Activated CD4-positive, CD25-positive, alpha-beta regulatory T cell treated with anti-CD3 and anti-CD28 coated beads, Interleukin-2, amount 50 U/mL, for 24 hours (primary cell): ENCODE measurements around the gene VPS13C.
"Not testable (repeated sequence)": the region's sequence is repeated elsewhere in the genome, so short reads cannot be mapped to it uniquely, and the experiment has no call there.

Experiments
- ATAC-seq, 2 donors: fragments of 150-1000 bp; cut with Tn5 transposase; one replicate each; pipeline ENCODE4 v1.10.0; 2021; ENCODE audit warnings: mild to moderate bottlenecking in 1 of 2, moderate library complexity in 1 of 2

Gene VPS13C

DNA sequence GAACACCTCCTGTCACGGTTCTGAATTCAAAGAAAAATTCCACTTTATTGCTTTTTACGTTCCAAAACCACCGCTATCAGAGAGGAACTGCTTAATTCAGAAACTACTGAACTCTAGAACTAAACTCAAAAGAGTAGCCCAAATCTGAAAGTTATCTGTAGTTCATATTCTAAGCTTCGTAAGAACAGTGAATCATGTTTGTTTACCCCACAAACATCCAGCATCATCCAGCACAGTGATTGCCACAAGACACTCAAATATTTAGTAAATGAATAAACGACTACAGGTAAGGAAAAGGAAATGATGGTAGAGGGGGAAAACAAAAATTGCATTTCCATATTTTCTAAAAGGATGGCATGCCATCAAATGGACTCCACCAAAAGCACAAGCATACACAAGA lies 32.3 kb downstream of the VPS13C start:
- peak in 1 of 2 donors; percentile 58 for ATAC-seq

- no peak for ATAC-seq
These were observed 33.0 kb downstream of the VPS13C start for GRCh38 chr15:62027263-62027565.

DNA sequence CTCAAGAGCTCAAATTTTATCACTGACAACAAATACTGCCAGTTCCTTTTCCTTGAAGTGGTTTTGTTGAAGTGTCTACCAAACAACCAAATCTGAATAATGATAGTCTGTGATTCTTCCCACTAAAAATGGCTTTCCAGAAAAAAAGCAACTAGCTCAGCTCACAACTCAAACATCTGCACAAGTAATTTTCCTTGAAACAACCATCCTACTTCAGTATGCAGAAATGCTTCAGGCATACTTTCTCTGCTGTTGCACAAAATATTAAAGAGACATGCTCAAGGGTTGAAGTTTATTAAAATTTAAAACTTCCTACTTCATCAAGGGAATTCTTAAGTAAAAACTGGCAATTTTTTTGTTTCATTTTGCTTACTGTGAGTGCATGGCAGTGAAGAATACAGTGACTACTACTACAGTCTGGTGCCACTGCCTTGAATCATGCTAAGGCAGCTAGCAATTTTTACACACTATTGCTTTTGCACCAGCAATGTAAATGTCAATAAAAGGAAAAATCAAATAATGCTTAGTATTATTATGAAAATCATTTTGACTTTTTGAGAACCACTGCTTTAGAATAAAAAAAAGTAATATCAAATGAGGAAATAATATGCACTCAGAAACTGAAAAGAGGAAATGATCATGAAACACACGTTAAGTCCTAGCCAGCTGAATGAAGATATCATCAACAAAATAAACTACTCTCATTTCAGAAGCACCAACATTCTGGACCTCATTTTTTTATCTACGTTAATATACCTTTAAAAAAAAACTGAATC lies 33.6 kb downstream of the VPS13C start:
- no peak for ATAC-seq

GRCh38 chr15:62021991-62022600 lies 38.2 kb downstream of the VPS13C start:
- no peak for ATAC-seq

DNA sequence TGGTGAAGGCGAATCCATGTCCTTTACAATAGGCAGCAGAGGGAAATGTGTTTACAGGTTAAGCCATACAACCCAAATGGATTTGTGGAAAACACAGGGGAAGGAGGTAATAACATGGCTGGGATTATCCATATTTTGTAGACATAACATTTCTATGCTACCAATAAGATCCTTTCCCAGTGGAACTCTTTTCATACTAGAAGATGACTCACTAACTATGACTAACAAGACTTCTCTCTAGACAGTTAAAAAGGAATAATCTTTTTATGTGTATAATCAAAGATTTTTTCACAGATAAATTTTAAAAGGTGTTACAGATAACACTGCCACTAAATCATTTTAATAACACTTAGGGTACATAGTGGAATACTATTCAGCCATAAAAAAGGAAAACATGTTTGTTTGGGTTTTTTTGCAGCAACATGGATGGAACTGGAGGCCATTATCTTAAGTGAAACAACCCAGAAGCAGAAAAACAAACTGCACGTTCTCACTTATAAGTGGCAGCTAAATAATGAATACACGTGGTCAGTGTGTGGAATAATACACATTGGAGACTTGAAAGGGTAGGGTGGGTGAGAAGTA lies 39.6 kb downstream of the VPS13C start:
- no peak for ATAC-seq

- ATAC-seq, result not testable (repeated sequence)
These were observed 54.9 kb downstream of the VPS13C start for GRCh38 chr15:62005354-62005753.

- ATAC-seq, result no peak
These were observed 62.5 kb downstream of the VPS13C start for GRCh38 chr15:61997786-61998185.

DNA sequence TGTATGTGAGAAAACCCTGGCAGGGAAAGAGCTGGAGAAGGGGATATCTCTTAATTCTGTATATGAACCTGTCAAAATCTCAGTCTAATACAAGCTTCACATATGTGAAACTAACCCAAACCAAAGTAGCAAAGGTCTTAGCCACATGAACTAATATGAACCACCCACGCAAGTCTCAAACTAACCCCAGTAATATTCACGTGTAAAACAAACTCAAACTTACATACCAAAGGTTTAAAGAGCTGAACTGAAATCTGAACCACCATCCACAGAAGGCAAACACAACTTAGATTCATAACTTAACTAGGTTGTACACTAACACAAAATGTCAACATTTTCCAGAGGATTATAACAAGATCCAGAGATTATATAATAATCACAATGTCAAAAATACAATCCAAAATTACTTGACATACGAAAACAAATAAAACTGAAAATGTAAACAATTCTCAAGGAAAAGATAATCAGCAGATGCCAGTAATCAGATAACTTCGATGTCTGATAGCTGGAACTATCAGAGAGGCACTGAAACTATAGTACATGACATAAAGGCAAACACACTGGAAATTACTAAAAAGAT lies 64.1 kb downstream of the VPS13C start:
- no peak for ATAC-seq

GRCh38 chr15:61994216-61994615 lies 66.0 kb downstream of the VPS13C start:
- ATAC-seq, result no peak

DNA sequence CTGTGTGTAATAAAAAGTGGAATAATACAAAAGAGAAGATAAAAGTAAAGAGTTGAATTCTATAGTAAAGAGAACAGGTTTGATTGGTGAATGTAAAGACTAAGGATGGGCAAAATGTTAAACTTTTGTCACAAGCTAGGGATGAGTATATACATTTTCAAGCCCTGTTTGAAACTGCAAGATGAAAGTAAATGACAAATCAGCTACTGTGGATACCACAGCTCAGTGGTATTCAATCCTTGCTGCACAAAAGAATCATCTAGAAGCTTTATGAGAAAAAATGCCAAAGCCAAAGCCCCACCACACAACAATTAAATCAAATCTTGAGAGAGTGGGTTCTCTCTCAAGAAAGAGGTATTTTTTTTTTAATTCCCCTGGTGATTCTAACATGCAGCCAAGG lies 67.7 kb downstream of the VPS13C start:
- ATAC-seq, result no peak

DNA sequence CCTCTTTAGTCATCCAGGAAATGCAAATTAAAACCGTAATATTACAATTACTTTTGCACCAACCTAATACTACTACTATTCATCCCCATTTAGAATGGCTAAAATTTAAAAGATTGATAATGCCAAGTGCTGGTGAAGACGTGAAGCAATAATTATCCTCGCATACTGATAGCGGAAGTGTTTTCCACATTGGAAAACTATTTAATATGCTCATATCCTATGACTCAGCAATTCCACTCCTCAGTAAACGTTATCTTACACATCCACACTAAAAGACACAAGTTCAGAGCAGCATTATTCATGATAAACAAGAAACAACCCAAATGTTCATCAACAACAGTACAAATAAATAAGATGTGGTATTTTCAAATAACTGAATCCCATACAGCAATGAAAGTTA lies 70.6 kb downstream of the VPS13C start:
- no peak for ATAC-seq

GRCh38 chr15:61987824-61988223 lies 72.4 kb downstream of the VPS13C start:
- no peak for ATAC-seq

DNA sequence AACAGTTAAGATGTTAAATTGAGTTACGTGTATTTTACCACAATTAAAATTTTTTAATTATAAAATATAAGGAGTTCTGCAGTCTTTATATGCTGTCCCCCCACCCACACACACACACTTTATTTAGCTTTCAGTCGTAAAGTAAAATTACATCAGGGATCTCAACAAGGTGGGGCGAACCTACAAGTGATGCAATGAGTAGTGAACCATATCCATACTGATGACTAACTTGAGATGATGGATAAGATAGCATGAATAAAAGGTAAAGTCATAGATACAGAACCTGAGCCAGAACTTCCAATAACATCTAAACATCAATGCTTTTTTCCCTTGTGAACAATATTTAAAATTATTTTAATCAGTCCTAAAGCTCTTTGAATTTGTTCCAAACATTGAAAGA lies 77.2 kb downstream of the VPS13C start:
- no peak for ATAC-seq

DNA sequence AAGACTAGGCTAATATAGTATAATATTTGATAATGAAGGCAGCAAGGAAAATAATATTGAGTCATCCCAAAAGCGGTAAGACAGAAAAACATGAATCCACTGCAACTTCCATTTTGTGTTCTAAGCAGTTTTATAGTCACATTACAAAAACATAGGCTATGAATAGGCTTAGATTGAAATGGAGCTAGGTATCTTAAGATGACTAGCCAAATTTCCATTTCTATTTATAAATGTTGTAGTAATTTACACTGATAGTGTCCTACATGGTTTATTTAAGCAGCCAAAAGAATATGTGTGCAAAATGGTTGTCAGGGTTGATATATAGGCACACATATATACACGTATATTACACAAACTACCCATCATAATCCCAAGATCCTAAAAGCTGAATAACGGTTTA lies 82.0 kb downstream of the VPS13C start:
- no peak for ATAC-seq

GRCh38 chr15:61974759-61975158 lies 85.5 kb downstream of the VPS13C start:
- peak; percentile 41 to 59 for ATAC-seq

DNA sequence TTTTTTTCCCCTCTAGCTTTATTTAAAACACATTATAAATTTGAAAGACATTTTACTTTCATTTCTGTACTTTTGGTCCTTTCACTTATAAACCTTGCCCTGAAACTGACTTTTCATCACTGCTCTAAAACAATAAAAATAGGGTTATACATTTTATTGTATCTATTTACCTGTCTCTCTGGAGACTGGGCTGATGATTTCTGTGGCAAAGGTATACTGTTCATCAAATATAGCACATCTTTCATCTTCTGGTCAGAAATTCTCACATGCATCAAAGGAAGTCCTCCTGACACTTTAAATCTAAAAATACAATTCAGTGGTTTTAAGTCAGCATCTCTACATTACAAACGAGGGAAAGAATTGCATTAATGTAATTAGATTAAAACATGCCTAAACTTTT lies 86.1 kb downstream of the VPS13C start:
- ATAC-seq, result no peak

GRCh38 chr15:61951949-61952348 lies 108.3 kb downstream of the VPS13C start:
- no peak for ATAC-seq

- ATAC-seq, result no peak
These were observed 113.5 kb downstream of the VPS13C start for GRCh38 chr15:61946778-61947177.

GRCh38 chr15:61943992-61944391 lies 116.3 kb downstream of the VPS13C start:
- ATAC-seq, result no peak

- no peak for ATAC-seq
These were observed 122.0 kb downstream of the VPS13C start for GRCh38 chr15:61938249-61938648.

DNA sequence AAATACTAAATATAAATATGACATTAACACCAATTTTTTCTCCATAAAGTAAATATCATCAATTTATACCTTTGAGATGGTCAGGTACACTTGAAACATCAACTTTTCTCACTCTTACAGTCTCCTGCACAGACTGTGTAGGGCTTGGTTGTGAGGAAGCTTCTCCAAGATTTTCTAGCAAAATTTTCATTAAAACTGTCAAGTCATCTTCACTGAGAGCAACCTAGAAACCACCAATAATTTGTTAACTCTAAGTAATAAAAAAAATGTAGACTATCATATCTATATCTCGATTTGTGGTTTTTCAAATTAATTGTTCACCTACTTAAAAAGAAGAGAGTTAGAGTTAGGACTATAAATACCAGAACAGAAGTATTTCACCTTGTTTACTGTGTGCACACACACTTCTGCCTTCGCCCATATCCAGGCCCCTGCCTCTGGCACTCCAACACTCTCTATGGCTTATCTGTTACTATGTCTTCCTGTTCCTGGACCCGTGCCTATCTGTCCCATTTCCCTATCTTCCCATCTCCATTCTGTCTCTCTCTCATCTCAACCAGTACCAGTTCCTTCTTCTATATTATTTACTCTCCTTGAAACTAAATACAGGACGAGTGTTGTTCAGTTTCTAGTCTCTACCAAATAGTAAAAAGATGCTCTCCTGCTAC lies 123.6 kb downstream of the VPS13C start:
- no peak for ATAC-seq

DNA sequence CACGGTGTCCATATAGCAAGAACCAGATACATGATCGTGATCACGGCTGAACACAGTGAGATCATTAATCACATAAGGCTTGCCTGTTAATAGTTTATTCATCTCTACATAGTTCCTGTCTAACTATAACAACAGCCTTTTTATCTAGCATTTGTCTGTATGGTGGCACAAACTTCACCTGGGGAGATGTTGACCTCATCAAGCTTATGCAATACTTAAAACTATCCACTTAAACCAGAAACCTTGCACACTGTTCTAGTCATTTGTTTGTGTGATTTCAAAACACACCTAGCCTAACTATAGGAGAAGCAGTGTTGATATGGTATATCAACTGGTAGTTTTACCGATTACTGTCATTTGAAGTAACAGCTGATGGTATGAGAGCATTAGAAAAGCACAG lies 124.8 kb downstream of the VPS13C start:
- no peak for ATAC-seq

- ATAC-seq, result no peak
These were observed 130.8 kb downstream of the VPS13C start for GRCh38 chr15:61929452-61929851.

DNA sequence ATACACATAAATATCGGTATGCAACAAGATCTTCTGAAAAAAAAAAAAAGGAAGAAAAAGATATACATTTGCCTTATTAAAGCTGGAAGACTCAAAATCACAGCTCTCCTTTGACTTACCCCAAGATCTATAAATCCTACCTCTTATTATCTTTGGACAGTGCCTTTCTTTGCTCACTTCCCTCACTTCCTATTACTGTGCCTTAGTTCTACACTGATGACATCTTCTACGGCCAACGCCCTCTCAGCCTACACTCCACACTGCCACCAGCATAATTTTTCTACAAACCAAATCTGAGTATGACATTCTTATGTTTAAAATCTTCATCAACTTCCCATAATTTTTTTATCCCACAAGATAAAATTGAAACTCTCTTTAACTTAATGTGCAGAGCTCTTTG lies 137.1 kb downstream of the VPS13C start:
- no peak for ATAC-seq
